ENCODE results near the gene DDA1. TPM values are rescaled to one million over a fixed set of nuclear protein-coding genes. Genes with fewer than 3 reads are reported as not detected.
A peak's percentile ranks its signal among the peaks of the same experiment; 100 is the strongest.

DDA1 gene
- total and polyA plus RNA-seq, 2 of the 13 experiments (the other 11 are each of a cell fraction or from before 2014, with no cell fraction given), result 24.5 to 26.0 TPM

- TF ChIP-seq TOPORS (CRISPR knock-in tag; IDR thresholded peaks at IDR 0.05), result 0 out of 2 replicates have a peak, but pooled peaks have one; percentile 80
- TF ChIP-seq RORA (CRISPR knock-in tag; IDR thresholded peaks at IDR 0.05), result no peak
- no peak for TF ChIP-seq ZNF512 (CRISPR knock-in tag; IDR thresholded peaks at IDR 0.05)
- TF ChIP-seq DDIT3 (CRISPR knock-in tag; IDR thresholded peaks at IDR 0.05), result no peak
- no peak for TF ChIP-seq ATRX (CRISPR knock-in tag; IDR thresholded peaks at IDR 0.05; ENCODE audit: borderline replicate concordance)
- no peak for TF ChIP-seq ZNF530 (CRISPR knock-in tag; IDR thresholded peaks at IDR 0.05; ENCODE audit: low read depth)
- TF ChIP-seq RARG (CRISPR knock-in tag; IDR thresholded peaks at IDR 0.05; ENCODE audit: low read depth), result no peak
- no peak for TF ChIP-seq REST (IDR thresholded peaks at IDR 0.05; ENCODE audit: borderline replicate concordance in 1 of 2, low read depth in 1 of 2, low read length in 2 of 2)
- peak; percentile 64; the same call in 1 of the 2 replicates for TF ChIP-seq SMAD1 (CRISPR knock-in tag; IDR thresholded peaks at IDR 0.05; ENCODE audit: borderline replicate concordance, low read depth)
- TF ChIP-seq ZBTB8A (CRISPR knock-in tag; IDR thresholded peaks at IDR 0.05; ENCODE audit: borderline replicate concordance, low read depth), result no peak
- no peak for TF ChIP-seq ZNF749 (CRISPR knock-in tag; IDR thresholded peaks at IDR 0.05; ENCODE audit: borderline replicate concordance)
- TF ChIP-seq RBAK (CRISPR knock-in tag; IDR thresholded peaks at IDR 0.05), result no peak
- TF ChIP-seq ZNF792 (CRISPR knock-in tag; IDR thresholded peaks at IDR 0.05), result no peak
- TF ChIP-seq ZNF784 (CRISPR knock-in tag; IDR thresholded peaks at IDR 0.05; ENCODE audit: borderline replicate concordance), result no peak
- TF ChIP-seq ZFP37 (CRISPR knock-in tag; IDR thresholded peaks at IDR 0.05; ENCODE audit: borderline replicate concordance), result no peak
- no peak for TF ChIP-seq ZNF570 (CRISPR knock-in tag; IDR thresholded peaks at IDR 0.05; ENCODE audit: borderline replicate concordance)
- TF ChIP-seq ZSCAN5A (CRISPR knock-in tag; IDR thresholded peaks at IDR 0.05; ENCODE audit: borderline replicate concordance), result no peak
- TF ChIP-seq FIP1L1 (IDR thresholded peaks at IDR 0.05; ENCODE audit: borderline replicate concordance, insufficient read depth, low read depth, low read length), result no peak
- 0 out of 2 replicates have a peak, but pooled peaks have one; percentile 53 for TF ChIP-seq SP4 (CRISPR knock-in tag; IDR thresholded peaks at IDR 0.05)
- peak; percentile 54; the same call in 1 of the 2 replicates for TF ChIP-seq KLF12 (CRISPR knock-in tag; IDR thresholded peaks at IDR 0.05; ENCODE audit: borderline replicate concordance)
These were observed 25.3 kb downstream of the DDA1 start, which contains the start of gene ANO8 (continued) for GRCh38 chr19:17334414-17335409.
